DMS153 treated with DMSO at 0.1 percent for 48 hours (cell line): ENCODE data around the gene ADH4.
"Not testable (repeated sequence)": the region's sequence is repeated elsewhere in the genome, so short reads cannot be mapped to it uniquely, and the experiment has no call there.

Experiments used
- DNase-seq: peaks from one replicate; lab custom pipeline; 2025; ENCODE audit not compliant: unreplicated experiment; lab: John Stamatoyannopoulos, UW

Gene ADH4

DNA sequence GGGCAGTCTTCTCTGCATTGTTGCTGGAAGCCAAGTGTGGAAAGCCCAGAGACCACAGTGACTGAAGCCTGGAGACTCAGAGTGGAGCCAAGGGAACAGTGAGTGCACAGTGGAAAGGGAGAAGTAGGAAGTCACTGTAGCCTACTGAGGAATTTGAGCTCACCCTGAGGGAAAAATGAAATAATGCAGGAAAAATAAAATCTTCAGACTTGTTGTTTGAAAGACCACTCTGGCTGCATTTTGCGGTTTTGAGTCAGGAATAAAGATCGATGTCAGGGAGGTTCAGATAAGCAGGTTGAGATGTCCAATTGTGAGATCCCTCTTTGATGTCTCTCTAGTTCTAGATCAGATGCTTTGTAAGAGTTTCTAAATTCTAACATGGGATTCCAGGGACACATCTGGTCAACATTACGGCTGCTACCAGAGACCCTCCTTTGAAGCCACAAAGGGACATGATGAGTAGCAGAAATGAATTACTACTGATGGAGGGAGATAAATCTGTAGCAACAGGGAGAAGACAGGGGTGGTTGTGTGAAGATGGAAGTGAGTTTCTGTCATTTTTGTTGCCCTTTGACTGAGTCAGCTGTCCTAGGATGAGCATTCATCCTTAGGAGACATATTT is 8.4 kb downstream of the ADH4 start:
- DNase-seq = no peak

DNA sequence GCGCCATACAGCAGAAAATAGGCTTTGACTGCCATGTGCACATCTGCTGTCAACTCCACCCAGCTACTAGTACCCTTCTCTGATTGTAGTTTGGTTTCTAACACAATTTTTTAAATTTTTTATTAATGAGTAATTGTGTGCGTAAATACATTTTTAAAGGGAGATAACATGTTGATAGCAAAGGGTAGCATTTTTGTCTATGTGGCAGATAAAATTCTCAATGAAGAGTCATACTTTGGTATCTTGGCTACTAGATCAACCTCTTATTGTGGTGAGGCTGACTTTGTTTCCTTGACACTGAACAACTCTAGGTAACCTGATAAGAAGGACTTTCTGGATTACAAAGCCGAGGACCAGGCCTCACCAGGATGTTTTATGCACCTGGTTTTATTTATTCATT is 9.5 kb downstream of the ADH4 start:
- DNase-seq = no peak

DNA sequence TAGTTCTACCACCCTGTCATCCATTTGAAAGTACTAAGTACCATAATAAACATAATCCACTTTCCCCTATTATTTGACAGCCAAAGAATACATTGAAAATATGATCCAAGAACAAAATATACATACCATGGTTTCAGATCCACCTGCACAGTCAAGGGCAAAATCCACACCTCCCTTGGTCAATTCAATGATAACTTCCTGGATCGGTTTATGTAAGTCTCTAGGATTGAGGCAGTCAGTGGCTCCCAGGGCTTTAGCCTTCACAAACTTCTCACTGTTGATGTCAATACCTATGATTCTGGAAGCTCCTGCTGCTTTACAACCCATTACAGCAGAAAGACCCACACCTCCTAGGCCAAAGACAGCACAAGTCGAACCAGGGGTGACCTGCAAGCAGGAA is 12.7 kb downstream of the ADH4 start:
- DNase-seq = no peak

GRCh38 chr4:99126376-99126775 is 17.7 kb downstream of the ADH4 start:
- DNase-seq = no peak

GRCh38 chr4:99121008-99121407 is 23.1 kb downstream of the ADH4 start:
- DNase-seq = no peak

GRCh38 chr4:99120501-99120900 is 23.6 kb downstream of the ADH4 start:
- DNase-seq = no peak

DNA sequence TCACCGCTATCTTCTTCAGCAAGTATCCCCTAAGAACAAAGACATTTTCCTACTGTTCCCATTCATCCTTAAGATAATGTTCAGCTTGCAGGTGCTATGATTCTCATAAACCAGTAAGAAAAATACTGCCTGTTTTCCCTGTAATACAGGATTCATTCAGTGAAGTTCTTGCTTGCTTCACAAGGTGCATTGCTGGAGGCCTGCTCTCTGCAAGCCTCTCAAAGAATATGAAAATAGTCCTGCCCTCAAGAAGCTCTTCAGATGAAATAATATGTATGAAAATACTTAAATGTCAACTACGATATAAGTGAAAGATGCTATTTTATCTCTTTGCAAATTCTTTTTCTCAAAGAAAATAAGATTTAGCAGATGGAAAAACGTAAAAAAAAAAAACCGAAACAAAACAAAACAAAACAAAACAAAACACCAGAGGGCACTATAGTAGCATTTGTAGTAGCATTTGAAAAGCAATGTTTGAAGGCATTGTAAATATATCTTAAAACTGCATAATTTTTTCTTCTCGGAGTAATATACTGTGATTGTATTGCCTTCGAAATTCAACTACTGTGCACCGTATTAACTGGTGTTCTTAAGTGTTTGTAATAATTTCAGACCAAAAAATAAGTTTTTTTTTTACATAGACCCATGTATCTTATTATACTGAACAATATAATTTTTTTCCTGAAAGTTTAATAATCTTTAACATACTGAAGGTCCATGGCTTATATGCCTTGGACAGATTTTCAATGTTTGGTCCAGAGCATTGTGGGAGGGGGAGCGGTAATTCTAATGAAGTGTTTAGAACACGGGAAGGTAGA is 26.0 kb downstream of the ADH4 start:
- DNase-seq = no peak

DNA sequence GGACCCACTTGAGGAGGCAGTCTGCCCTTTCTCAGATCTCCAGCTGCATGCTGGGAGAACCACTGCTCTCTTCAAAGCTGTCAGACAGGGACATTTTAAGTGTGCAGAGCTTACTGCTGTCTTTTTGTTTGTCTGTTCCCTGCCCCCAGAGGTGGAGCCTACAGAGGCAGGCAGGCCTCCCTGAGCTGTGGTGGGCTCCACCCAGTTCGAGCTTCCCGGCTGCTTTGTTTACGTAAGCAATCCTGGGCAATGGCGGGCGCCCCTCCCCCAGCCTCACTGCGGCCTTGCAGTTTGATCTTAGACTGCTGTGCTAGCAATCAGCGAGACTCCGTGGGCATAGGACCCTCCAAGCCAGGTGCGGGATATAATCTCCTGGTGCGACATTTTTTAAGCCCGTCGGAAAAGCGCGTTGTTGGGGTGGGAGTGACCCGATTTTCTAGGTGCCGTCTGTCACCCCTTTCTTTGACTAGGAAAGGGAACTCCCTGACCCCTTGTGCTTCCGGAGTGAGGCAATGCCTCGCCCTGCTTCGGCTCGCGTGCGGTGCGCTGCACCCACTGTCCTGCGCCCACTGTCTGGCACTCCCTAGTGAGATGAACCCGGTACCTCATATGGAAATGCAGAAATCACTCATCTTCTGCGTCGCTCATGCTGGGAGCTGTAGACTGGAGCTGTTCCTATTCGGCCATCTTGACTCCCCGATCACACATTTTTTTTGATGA is 26.8 kb downstream of the ADH4 start:
- not testable (repeated sequence) for DNase-seq

GRCh38 chr4:99109286-99109685 is 34.8 kb downstream of the ADH4 start:
- not testable (repeated sequence) for DNase-seq

GRCh38 chr4:99104153-99104552 is 39.9 kb downstream of the ADH4 start:
- no peak for DNase-seq

DNA sequence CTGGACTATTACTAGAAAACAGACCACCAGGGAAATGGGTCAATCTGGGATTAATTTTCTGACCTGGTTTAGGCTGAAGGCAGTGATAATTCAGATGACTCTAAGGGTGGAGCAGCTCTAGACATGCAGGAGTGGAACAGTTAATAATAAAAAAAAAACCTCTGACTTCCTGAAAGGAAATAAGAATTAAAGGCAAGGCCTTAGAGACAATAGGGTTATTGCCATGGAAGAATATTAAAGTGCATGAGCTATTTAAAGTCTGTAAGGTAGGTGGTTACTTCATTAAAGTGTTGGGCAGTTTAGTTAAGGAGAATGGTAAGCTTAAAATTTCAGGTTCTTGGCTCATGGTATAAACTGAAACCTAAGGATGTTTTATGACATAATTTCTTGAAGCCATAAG is 40.9 kb downstream of the ADH4 start:
- DNase-seq = no peak

DNA sequence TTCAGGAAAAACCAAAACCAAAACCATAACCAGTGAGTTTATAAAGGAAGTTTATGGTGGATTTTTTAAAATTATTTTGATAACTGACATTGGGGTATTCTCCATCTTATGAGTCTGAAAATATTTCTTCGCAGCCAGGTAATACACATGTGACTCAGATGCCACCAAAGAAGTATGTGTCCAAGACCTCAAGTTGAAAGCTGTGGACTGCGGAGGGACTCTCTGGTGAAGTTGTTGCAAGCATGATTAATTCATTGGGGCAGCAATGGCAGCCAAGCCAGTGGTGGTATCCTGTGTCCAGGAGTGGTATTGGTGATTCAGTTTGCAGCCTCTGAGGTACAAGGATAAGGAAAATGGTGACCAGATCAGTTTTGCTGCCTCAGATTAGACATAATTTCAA is 41.5 kb downstream of the ADH4 start:
- no peak for DNase-seq

DNA sequence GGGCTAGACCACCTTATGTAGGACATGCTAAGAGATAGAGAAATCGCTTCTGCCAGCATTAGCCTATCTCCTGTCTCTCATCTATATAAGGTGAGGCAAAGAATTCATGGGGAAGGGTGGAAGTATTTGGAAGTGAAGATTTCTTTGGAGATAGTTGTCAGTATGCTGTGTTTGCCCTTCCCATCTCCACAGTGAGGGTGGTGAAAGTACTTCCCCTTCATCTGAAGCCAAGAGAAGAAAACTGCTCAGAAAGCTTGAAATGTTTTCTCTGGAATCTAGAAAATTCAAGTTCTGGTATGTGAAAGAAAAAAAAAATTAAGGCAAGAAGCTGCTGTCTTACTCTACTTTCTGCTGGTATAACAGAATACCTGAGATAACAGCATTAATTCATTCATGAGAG is 43.2 kb downstream of the ADH4 start:
- DNase-seq = no peak

DNA sequence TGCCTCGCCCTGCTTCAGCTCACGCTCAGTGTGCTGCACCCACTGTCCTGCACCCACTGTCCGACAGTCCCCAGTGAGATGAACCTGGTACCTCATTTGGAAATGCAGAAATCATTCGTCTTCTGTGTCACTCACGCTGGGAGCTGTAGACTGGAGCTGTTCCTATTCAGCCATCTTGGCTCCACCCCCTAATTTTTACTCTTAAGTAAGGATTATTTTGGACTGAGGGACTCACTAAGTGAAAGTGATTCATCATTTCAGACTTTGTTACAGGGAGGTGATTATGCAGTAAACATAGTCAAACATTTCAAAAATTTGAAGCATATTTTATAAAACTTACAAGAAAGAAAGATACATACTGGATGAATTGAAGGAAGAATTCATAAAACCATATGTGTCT is 44.3 kb downstream of the ADH4 start:
- DNase-seq = not testable (repeated sequence)

- no peak for DNase-seq
Observed at GRCh38 chr4:99099311-99099710, 44.8 kb downstream of the ADH4 start.

GRCh38 chr4:99091841-99092240 is 52.3 kb downstream of the ADH4 start:
- not testable (repeated sequence) for DNase-seq

DNA sequence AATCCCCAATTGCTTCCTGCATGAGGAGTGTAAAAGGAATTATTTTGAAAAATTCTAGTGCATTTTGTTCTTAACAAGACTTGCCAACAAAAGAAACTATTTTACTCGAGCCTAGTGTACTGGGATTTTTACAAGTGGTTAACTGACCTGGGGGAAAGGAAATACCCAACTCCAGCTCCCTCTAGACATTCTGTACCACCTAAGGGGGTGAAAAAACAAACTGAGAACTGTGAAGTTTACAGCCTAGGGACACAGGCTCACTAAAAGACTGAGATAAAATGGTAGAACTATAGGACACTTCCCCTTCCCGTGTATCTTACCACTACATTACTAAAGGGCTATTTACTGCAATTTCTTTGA is 52.9 kb downstream of the ADH4 start:
- no peak for DNase-seq

DNA sequence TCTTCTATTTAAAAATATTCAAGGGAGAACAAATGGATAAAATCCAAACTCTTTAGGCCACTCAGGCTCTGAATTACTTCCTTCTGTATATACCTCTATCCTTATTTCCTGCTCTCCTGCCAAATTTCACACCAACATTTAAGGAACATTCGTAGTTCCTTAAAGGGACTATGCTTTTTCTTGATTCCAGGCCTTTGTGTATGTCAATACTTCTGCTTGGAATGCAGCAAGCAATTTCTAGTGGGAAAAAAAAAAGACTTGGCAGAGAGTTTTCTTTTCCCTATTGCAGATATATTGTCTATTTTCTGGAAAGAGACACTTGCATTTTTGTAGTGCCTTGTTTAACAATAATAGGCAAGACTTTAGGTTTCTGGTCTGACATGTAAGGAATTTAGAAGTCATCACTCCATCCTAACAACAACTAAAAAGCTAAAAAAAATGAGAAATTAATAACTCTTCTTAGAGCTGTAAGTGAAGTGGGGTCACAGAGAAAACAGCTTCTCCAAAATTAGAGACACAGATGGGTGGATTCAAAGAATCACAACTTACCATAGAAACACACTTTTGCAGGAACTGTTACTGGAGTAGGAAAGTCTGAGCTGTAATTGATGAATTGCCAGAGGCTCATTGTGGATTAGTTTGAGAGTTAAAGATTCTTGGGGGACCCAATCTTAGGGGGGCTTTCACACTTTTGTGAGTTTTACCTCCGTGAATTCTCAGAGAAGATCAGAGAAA is 53.4 kb downstream of the ADH4 start:
- no peak for DNase-seq

DNA sequence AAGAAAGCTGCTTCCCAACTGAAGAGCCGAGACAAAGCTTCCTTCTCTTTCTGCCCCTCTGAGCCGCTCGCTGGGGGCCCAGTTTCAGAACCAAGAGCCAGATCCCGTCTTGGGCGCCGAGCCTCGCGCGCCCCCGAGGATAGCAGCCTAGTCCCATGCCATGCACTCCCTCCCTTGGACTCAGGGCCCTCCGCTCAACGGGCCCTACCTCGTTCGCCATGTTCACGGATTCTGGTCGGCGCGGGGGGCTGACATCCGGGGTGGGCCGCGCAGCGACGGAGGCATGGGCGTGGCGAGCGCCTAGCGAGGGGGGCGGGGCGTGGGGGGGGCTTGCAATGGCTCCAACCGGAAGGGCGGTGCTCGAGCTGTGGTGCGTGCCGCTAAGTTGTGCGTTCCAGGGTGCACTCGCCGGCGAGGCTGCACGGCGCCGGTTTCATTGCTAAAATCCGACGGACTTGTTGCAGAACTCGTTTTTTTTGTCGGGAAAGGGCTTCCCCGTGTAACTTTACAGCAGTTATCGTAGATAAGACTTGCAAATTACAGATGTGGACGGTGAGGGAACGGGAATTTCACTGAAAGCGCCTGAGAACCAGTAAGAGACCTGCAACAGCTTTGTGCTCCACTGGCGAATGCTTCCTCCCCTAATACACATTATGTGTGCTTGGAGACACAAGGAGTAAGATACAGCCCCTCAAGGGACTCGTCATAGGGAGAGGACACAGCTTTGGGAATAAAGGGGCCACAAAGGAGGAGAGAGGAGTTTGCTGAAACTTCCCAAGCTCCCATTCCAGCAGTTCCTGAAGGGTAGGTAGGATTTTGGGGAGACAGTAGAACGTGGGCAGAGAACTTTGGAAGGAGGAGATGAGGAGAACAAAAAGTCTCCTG is 55.4 kb downstream of the ADH4 start, which contains the start of gene ADH5:
TSS of gene ADH5 (minus strand) at position 308 of the 885 bp plus-strand sequence. CDS start at position 220, 88 bp downstream.
- peak; percentile 53 for DNase-seq

DNA sequence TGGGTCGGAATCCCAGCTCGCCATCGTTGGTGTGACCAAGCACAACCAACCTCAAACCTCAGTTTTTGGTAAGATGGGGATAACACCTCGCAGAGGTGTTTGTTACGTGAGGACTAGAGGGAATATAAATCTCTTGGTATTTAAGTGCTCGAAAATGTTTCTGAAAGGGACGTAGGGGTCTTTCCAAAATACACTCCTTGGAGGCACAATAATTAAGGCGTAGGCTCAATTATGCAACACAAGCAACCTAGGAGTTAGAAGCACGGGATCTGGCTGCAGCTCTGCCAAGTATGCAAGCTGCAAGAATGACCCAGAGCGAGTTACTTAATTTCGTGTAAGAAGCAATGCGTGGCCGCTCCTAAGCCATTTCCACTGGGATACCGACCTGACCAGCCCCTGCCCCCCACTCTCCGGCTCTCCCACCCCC is 56.1 kb downstream of the ADH4 start:
- no peak for DNase-seq
